Raji (cell line): ENCODE data around the gene PAFAH1B1.

Experiments
- POLR2A ChIP-seq: IDR thresholded peaks from 2 replicates; pipeline ENCODE4 v1.6.1; 2011; ENCODE audit warnings: low read depth, low read length, control low read depth; ENCODE audit not compliant: insufficient read depth

Gene PAFAH1B1

GRCh38 chr17:2705888-2706795 is 112.7 kb downstream of the PAFAH1B1 start:
- TF ChIP-seq POLR2A, result no peak

- TF ChIP-seq POLR2A, result no peak
Measured at GRCh38 chr17:2706911-2707510, 113.6 kb downstream of the PAFAH1B1 start.

GRCh38 chr17:2707721-2708584 is 114.5 kb downstream of the PAFAH1B1 start:
- TF ChIP-seq POLR2A, result no peak

GRCh38 chr17:2708585-2709182 is 115.2 kb downstream of the PAFAH1B1 start:
- no peak for TF ChIP-seq POLR2A

- TF ChIP-seq POLR2A, result no peak
Measured at GRCh38 chr17:2709183-2709661, 115.8 kb downstream of the PAFAH1B1 start.

GRCh38 chr17:2710071-2710802 is 116.8 kb downstream of the PAFAH1B1 start:
- no peak for TF ChIP-seq POLR2A

- 0 out of 2 replicates have a peak, but pooled peaks have one; percentile 23 for TF ChIP-seq POLR2A
Measured at GRCh38 chr17:2710803-2711607, 117.6 kb downstream of the PAFAH1B1 start.

- TF ChIP-seq POLR2A, result peak; percentile 78
Measured at GRCh38 chr17:2711608-2712299, 118.3 kb downstream of the PAFAH1B1 start, which contains the start of gene CLUH. CLUH (minus strand) TSS chr17:2711764; CDS start chr17:2711661, 103 bp downstream.

GRCh38 chr17:2712300-2713043 is 119.0 kb downstream of the PAFAH1B1 start:
- TF ChIP-seq POLR2A, result no peak

- no peak for TF ChIP-seq POLR2A
Measured at GRCh38 chr17:2713881-2714280, 120.4 kb downstream of the PAFAH1B1 start.

- TF ChIP-seq POLR2A, result no peak
Measured at GRCh38 chr17:2716649-2717048, 123.2 kb downstream of the PAFAH1B1 start.
